HG03571 (cell line): ENCODE data around the gene ITGA11.

Source experiments
- ATAC-seq: cut with Tn5 transposase; IDR thresholded peaks from one replicate; pipeline ENCODE4 v1.9.1; 2021; ENCODE audit not compliant: unreplicated experiment

Gene ITGA11

DNA sequence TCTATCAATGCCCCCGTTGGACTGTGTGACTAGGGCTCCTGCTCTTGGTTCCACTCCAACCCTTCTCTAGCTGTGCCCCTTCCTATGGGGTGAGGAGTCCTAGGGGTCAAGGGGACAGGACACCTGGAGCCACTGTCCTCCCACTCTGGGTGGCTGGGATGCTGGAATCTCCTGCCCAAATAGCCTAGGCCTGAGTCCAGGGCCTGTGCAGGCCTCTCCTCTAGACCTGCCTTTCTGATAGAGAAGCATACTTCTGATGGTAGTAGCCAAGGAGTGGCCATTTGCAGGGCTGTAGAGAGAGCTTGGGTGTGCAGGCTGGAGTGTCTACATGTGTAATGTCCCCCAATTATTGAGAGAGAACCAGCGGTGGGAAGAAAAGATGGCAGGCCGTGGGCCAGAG lies 54.2 kb downstream of the ITGA11 start:
- ATAC-seq = no peak

DNA sequence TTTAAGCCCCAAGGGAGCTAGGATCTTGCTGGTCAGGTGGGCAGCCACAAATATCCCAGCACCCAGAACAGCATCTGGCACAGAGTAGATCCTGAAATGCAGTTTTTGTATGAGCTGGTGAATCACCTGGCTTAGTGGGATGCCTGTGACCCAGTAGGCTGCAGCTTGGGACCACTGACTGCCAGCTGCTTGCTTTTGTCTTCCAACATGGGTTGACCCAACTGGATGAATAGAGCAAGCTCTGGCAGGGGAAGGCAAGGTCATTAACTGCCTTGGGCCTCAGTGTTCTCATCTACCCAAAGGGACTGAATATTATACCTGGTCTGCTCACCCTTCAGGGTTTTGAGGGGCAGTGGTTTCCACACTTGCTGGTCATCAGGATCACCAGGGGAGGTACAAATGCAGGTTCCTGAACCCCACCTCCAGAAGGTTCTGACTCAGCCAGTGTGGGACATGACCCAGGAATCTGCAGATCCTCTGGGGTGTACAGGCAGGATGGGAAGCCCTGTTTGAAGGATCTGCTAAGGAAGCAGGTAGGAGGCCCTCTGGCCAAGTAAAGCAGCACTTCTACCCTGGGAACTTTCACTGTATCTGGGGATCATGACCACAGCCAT lies 55.4 kb downstream of the ITGA11 start:
- ATAC-seq = no peak

DNA sequence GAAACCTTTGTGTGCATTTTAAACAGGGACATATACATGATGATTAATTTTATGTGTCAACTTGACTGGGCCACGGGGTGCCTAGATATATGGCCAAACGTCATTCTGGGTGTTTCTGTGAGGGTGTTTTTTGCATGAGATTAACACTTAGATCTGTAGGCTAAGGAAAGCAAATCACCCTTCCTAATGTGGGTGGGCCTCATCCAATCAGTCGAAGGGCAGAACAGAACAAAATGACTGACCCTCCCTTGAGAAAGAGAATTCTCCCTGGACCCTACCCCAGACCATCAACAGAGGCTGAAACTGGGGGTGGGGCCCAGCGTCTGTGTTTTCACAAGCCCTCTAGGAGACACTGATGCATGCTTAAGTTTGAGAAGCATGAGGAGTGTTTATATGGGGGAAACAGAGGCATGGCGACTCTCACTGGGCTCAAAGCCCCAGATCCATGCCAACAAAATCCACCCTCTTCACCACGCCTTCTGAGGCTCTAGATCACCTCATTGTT lies 56.2 kb downstream of the ITGA11 start:
- no peak for ATAC-seq

DNA sequence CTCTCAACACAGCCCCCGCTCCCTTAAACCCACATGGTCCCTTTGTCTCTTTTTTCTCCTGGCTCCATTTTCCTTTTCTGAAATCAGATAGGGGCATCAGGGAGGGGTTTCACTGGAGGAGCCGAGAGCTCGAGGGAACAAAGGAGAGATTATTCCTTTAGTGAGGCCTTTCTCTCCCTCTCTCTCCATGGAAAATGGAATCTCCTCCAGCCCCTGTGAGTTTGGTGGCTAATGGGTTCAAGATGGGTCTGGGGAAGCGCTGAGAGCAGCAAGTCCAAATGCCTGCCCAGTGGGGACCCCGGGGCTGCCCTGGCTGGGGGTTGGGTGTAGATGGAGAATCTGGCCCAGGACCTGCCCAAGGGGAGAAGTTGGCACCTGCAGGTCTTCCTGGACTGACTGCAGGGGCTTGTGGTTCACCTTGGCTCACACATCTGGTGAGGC lies 56.8 kb downstream of the ITGA11 start:
- ATAC-seq = no peak

DNA sequence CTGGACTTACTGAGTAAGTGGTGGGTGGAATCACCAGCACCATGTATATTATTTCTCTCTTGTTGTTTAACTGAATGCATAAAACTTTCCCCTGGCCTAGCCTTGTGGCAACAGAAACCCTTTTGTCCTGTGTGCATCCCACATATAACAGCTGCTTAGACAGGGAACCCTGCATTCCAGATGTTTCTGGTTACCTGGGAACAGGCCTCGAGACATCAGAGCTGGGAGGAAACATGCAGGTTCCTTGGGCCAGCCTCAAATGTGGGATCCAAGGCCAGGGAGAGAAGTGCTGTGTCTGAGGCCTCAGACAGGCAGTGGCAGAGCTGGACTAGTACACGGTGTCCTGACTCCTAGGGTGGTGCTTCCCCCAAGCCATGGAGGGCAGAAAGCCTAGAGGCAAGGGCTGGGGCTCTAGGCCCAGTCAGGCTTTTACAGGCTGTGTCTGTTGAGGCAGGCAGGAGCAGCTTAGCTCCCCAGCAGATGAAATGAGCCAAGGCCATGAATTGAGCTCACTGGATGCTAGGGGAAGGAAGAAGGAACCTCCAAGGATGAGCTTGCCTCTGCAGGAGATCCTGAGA lies 57.7 kb downstream of the ITGA11 start:
- ATAC-seq = no peak

DNA sequence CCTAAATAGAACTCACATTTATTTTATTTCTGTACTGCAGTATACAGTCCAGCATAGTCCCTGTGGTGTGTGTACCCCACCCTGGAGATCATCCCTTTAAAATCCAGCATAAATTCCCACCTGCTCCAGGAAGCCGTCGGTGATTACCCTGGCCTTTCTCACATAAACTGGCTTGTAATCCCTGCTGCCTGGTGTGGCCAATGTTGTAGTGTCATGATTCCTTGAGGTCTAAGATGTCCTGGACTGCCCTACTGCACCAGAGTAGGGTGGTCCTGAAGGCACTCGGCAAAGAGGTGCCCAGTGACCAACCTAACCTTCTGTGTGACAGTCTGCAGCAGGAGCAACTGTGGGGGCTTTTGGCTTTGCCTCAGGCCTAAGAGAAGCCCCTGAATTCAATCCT lies 58.9 kb downstream of the ITGA11 start:
- no peak for ATAC-seq

DNA sequence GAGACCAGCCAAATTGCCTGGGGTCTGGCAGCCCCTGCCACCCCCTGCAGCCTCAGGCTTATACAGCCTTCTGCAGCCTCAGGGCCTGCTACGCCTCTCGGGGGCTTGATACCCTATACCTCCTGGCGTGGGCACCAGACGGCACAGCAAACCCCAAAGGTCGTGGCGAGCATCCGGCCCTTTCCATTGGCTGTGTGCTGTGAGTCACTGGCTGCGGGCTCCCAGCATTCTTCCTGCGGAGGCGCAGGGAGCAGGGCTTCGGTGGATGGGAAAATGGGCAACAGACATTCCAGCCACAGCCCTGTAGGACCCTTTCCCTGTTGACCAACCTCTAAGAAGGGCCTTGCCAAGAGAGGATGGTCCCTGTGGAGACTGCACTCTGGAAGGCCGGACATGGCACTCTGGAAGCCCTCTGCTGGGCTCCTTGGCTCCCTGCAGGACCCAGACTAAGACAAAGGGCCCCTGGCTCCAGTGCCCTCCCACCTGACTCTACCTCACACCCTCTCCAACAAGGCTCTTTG lies 59.6 kb downstream of the ITGA11 start:
- ATAC-seq = no peak

DNA sequence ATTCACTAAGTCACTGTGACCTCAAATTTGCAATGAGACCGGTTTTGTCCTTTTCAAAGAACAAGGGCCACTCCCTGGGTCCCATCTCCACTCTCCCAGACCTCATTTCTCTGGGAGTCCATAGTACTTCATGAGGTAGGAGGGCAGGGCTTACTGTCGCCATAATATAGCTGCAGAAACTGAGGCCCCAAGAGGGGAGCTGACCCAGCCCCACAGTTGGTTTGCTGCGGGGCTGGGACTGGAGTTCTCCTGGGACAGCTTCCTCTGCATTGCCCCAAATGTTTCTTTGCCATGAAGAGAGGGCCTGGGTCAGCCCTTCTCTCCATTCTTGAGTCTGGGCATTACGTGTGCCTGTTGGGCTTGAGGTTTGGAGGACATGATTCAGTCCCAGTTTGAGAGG lies 60.1 kb downstream of the ITGA11 start:
- no peak for ATAC-seq

DNA sequence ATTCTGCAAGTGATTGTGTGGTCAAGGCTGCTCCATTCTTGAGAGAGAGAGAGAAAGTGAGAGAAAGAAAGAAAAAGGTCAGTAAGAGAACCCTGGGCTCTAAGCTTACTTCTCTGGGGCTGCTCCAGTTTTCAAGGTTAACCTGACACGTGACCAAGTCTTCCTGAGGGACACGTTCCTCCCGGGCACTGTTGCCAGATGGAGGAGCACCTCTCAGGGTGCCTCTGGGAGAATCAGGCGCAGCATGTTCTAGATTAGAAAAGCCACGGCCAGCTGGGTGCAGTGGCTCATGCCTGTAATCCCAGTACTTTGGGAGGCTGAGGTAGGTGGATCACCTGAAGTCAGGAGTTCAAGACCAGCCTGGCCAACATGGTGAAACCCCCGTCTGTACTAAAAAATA lies 60.8 kb downstream of the ITGA11 start:
- no peak for ATAC-seq

DNA sequence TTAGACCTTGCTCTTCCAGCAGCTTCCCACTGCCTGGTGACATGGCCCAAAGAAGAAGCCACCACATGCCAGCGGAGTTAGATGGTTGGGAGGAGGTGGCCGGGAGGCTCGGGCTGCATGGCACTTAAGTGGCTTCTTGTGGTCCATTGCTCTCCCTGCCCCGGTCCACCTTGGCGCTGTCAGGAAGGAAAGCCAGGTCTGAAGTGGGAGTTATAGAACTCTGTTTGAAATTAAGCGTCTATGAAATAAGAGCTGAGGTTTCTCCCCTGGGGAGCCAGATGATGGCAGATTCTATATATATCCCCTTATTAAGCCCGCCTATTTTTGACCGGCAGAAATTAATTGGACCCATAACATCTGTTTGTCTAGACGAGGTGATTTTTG lies 61.2 kb downstream of the ITGA11 start:
- no peak for ATAC-seq

DNA sequence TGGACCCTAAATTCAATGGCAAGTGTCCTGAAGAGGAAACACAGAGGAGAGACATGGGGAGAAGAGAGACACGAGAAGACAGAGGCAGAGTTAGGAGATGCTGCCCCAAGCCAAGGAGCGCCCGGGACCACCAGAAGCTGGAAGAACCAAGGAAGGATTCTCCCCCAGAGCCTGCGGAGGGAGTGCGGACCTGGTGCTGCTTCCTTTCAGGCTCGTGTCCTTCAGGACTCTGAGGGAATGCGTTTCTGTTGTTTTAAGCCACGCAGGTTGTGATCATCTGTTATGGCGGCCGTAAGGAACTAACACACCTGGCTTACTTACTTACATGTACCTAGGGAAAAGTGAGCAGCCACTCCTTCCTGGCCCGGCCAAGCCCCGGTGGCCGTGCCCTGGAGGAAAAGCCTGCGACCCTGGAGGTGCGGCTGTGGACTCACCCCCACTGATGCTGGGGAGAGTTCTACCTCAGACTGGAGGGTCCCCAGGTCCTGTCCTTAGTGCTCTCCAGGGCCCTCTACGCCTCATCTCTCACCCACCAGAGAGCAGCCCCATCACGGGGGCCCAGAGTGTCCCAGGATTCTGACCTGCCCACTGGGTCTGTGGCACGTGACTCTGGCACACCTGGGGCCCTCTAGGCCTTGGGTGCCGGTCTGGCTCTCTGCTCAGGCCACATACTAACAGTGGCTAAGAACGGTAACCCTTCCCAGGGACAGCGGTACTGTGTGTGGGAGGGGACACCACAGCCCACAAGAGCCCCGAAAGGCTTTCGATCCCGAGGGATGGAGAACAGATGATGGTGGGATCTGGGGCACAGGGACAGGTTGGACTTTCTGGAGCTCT lies 61.8 kb downstream of the ITGA11 start:
- ATAC-seq = no peak

DNA sequence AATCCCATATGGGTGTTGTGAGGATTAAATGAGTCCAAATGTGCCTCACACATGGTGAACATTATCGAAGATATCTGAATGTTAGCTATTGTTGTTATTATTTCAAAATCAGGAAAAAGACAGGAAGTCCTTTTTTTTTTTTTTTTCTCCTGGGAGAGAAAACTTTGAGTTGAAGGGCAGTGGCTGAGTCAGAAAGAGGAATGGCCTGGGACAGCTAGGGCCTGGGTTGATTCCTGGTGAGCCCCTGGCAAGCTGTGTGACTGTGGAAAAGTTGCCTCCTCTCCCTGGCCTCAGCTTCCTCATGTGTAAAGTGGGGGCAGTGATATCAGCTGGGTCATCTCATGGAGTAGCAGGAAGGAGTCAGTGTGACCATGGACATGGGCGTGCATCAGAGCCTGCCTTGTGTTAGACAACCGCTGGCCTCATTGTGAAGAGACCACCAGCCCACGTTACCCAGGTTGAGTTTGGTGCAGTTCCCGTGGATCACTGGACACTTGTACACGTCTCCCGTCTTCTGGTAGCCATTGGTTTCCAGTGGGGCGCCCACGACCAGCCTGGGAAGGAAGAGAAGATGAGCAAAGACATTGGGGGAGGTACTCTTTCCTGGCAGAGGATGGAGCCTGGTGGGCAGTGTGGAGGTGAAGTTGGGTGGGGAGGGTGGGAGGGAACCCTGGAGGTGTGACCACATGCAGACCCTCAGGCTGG lies 63.1 kb downstream of the ITGA11 start:
- no peak for ATAC-seq

DNA sequence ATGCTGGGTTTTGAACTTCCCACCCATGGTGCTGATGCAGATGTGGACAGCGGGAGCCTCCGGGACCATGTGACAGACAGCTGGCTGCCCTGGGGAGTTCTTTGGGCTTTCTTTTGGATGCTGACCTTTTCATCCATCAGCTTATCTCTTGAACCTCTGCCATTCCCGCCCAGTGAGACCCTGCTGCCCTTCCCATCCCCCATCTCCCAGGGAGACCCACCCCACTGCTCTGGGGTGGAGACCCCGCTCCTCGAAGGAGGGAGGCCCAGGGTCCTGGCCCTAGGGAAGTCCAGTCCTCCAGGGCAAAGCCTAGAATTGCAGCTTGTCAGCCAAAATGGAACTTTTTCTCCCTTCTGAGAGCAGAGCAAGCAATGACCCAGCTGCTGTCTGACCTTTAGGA lies 64.0 kb downstream of the ITGA11 start:
- no peak for ATAC-seq

DNA sequence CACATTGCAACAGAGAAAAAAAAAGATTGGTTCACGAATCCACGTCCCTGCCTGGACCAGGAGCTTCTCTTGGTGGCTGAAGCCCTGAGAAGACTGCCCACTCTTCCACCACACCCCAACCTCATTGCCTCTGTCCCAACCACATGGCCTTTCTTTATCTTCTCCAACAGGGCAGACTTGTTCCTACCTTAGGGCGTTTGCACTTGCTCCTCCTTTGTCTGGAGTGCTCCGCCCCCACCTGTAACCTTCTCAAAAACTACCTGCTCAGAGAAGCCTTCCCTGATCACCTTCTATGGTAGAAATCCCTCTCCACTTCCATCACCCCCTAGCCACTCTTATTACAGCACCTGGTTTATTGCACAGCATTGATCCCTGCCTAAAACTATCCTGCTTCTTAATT lies 64.7 kb downstream of the ITGA11 start:
- no peak for ATAC-seq

DNA sequence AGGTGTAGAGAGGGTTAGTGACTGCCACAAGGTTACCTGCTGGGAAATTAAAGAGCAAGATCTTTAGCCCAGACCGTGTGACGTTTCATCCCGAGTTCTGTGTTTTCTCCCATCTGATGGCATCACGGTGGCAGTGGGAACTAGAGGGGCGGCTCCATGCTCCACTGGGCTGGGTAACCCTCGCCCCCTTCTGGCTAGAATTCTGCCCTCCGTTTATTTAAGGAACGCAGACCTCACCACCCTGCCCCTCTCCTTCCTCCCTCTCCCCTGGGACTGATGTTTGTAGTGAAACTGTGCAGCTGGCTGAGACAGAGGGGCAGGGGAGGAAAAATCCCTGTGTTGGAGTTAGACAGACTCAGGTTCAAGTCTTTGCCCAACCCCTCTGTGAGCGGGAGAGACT lies 65.6 kb downstream of the ITGA11 start:
- no peak for ATAC-seq

DNA sequence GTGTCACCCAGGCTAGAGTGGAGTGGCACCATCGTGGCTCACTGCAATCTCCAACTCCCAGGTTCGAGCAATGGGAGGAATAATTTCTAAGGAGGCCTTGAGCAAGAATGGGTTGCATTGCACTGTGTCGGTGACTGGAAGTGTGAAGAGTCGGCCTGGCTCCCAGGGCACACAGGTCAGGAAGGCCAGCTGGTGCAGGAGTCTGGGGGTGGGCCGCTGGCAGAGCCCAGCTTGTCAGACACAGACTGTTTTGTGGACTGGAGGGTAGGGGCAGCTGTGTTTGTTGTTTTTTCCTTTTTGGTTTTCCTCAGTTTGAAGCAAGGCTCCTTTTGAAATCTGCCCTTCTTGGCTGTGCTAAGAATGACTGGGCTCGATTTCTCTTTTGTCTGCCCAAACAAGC lies 66.2 kb downstream of the ITGA11 start:
- no peak for ATAC-seq

DNA sequence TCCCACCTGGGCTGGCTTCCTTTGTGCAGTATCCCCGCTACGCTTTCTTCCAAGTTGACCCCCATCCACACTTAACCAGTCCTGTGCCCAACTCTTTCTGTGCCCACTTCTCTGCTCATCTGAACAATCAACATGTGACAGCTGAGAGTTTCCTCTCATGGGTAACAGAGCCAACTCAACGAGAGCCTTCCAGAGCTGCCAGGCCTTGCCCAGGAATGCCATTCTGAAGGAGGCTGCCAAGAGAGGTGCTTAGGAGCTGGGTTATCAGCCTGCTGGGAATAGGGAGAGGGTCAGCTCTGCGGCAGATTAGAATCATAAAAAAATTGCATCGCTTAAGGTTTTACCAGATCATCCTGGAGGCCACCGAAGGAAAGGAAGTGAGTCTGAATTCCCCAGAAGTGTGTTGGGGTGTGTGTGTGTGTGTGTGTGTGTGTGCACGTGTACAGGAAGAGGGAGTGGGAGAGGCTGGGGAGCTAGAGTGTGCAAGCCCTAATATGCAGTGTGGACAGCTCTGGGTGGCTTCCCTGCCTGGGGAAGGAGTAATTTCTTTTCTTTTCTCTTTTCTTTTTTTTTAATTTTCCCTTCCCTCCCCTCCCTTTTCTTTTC lies 66.7 kb downstream of the ITGA11 start:
- no peak for ATAC-seq

DNA sequence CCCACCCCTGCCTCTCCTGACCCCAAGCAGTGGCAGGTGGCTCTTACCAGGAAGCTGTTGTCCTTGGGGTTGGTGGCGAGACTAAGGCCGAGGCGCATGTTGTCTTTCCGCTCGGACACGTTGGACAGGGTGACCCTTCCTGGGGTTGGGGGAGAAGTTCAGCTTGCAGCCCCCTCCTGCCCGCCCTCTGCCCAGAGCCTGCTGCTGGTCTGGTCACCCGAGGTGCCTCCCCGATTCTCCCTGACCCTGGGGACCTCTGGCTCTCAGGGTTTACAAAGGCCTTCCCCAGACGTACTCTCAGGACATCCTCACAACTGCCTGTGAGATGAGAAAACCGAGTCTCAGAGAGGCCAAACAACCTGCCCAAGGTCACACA lies 67.3 kb downstream of the ITGA11 start:
- ATAC-seq = no peak

DNA sequence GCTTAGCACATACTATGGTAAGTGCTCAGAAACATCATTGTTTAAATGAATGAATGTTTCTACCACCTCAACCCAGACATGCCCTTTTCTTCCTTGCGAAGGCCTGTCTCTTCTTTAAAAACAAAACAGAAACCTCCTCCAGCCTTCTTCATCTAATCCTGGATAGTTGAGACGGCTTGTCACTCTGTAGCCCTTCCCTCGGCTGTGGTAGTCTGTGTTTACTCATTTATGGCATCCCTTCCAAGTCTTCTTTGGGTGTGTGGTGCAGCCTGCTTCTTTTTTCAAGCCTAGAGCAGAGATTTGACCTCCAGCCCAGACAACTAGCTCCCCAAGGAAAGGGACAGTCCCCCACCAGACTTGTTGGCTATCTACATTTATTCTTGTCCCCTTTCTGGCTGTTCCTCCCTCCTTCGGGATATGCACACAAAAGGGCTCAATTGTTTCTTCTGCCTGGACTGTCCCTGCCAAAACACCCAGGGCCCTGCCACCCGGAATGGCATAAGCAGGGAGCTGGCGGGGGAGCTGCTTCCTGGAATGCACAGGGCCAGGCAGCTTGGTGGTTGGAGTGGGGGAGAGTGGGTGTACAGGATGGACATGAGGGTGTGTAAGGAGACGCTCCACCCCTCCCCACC lies 67.8 kb downstream of the ITGA11 start:
- no peak for ATAC-seq

DNA sequence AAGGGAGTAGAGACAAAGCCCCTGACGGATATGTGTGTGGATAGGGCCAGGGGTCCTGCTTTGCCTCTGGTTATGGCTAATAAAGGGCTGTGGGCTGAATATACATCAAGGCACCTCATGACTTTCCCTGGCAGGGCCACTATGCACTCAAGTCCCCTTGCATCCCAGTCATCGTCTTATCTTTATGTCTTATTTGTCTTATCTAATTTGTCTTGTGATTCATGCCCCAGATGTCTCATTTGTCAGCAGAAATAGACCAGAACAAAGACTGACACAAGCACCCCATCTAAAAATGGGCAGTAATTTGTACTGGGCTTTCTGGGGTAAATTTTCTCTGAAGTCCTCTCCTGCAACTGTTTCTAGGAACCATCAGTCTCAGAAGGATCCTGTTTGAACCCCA lies 68.6 kb downstream of the ITGA11 start:
- no peak for ATAC-seq
